ENCODE data around the gene ARHGEF5. TPM values are rescaled to one million over a fixed set of nuclear protein-coding genes. Genes with fewer than 3 reads are reported as not detected.
"Not testable (repeated sequence)": the region's sequence is repeated elsewhere in the genome, so short reads cannot be mapped to it uniquely, and the experiment has no call there.

Gene ARHGEF5
- total RNA-seq (3.0 and 3.9 TPM in 2 replicates), polyA plus RNA-seq (3.1 and 4.7 TPM in 2 replicates), polyA minus RNA-seq (ENCODE audit: low replicate concordance) (12.2 and 12.5 TPM in 2 replicates)
- 3.3 and 4.4 TPM in 2 replicates for polyA plus RNA-seq (2012)

GRCh38 chr7:144355176-144355822, at the start of gene ARHGEF5:
Gene ARHGEF5, plus strand, starts transcription at chr7:144355402. Its CDS starts 7,268 bp downstream, at chr7:144362670.
- H3K27me3 ChIP-seq (ENCODE audit: control insufficient read depth, insufficient read depth, low read length); H3K9ac ChIP-seq (ENCODE audit: insufficient read depth, low read length); H3K4me3 ChIP-seq (replicated peaks in 1 of 4; ENCODE audit: control extremely low read depth in 1 of 4, insufficient read depth in 1 of 4, low read depth in 3 of 4, low read length in 4 of 4); H3K79me2 ChIP-seq (ENCODE audit: control insufficient read depth, insufficient read depth, low read length); H4K20me1 ChIP-seq (ENCODE audit: control insufficient read depth, extremely low read depth, insufficient read depth, low read length); H3K9me3 ChIP-seq (ENCODE audit: control insufficient read depth, insufficient read depth, low read depth, low read length); H3K4me2 ChIP-seq (ENCODE audit: extremely low read depth, insufficient read depth, low read length); H3K27ac ChIP-seq (ENCODE audit: insufficient read depth, low read length); H3K36me3 ChIP-seq (ENCODE audit: control insufficient read depth, insufficient read depth, low read length); H3K4me1 ChIP-seq (ENCODE audit: control insufficient read depth, extremely low read depth, insufficient read depth, low read length); H2AFZ ChIP-seq (ENCODE audit: low read length); DNase-seq (ENCODE audit: low read depth in 2 of 2): not testable (repeated sequence)

GRCh38 chr7:144309702-144310101, 45.5 kb upstream of the ARHGEF5 start:
- H3K9me3 ChIP-seq (ENCODE audit: control insufficient read depth, insufficient read depth, low read depth, low read length); H2AFZ ChIP-seq (ENCODE audit: low read length); H4K20me1 ChIP-seq (ENCODE audit: control insufficient read depth, extremely low read depth, insufficient read depth, low read length): not testable (repeated sequence)

GRCh38 chr7:144311218-144311617, 44.0 kb upstream of the ARHGEF5 start:
- not testable (repeated sequence) for H4K20me1 ChIP-seq (ENCODE audit: control insufficient read depth, extremely low read depth, insufficient read depth, low read length); H3K79me2 ChIP-seq (ENCODE audit: control insufficient read depth, insufficient read depth, low read length)

More at GRCh38 chr7:144309702-144310101, 45.5 kb upstream of the ARHGEF5 start:
- H3K9ac ChIP-seq (ENCODE audit: insufficient read depth, low read length); H3K79me2 ChIP-seq (ENCODE audit: control insufficient read depth, insufficient read depth, low read length); H3K4me3 ChIP-seq (replicated peaks in 1 of 4; ENCODE audit: control extremely low read depth in 1 of 4, insufficient read depth in 1 of 4, low read depth in 3 of 4, low read length in 4 of 4); H3K27me3 ChIP-seq (ENCODE audit: control insufficient read depth, insufficient read depth, low read length); H3K4me2 ChIP-seq (ENCODE audit: extremely low read depth, insufficient read depth, low read length); H3K4me1 ChIP-seq (ENCODE audit: control insufficient read depth, extremely low read depth, insufficient read depth, low read length); H3K27ac ChIP-seq (ENCODE audit: insufficient read depth, low read length); DNase-seq (ENCODE audit: low read depth in 2 of 2); H3K36me3 ChIP-seq (ENCODE audit: control insufficient read depth, insufficient read depth, low read length): not testable (repeated sequence)

GRCh38 chr7:144311872-144312469, 43.2 kb upstream of the ARHGEF5 start, which contains the start of gene OR2A1:
Gene OR2A1, plus strand, starts transcription at chr7:144312419. Its CDS starts 5,706 bp downstream, at chr7:144318125.
- H3K4me2 ChIP-seq (ENCODE audit: extremely low read depth, insufficient read depth, low read length); H3K27ac ChIP-seq (ENCODE audit: insufficient read depth, low read length); H3K9me3 ChIP-seq (ENCODE audit: control insufficient read depth, insufficient read depth, low read depth, low read length); H3K36me3 ChIP-seq (ENCODE audit: control insufficient read depth, insufficient read depth, low read length); H3K9ac ChIP-seq (ENCODE audit: insufficient read depth, low read length); H3K79me2 ChIP-seq (ENCODE audit: control insufficient read depth, insufficient read depth, low read length); H3K4me1 ChIP-seq (ENCODE audit: control insufficient read depth, extremely low read depth, insufficient read depth, low read length); H2AFZ ChIP-seq (ENCODE audit: low read length); H3K27me3 ChIP-seq (ENCODE audit: control insufficient read depth, insufficient read depth, low read length); H4K20me1 ChIP-seq (ENCODE audit: control insufficient read depth, extremely low read depth, insufficient read depth, low read length); H3K4me3 ChIP-seq (replicated peaks in 1 of 4; ENCODE audit: control extremely low read depth in 1 of 4, insufficient read depth in 1 of 4, low read depth in 3 of 4, low read length in 4 of 4); DNase-seq (ENCODE audit: low read depth in 2 of 2): not testable (repeated sequence)

More at GRCh38 chr7:144311218-144311617, 44.0 kb upstream of the ARHGEF5 start:
- H3K4me3 ChIP-seq (replicated peaks in 1 of 4; ENCODE audit: control extremely low read depth in 1 of 4, insufficient read depth in 1 of 4, low read depth in 3 of 4, low read length in 4 of 4); H3K4me2 ChIP-seq (ENCODE audit: extremely low read depth, insufficient read depth, low read length); DNase-seq (ENCODE audit: low read depth in 2 of 2); H3K36me3 ChIP-seq (ENCODE audit: control insufficient read depth, insufficient read depth, low read length); H3K9me3 ChIP-seq (ENCODE audit: control insufficient read depth, insufficient read depth, low read depth, low read length); H3K27ac ChIP-seq (ENCODE audit: insufficient read depth, low read length); H3K9ac ChIP-seq (ENCODE audit: insufficient read depth, low read length); H3K27me3 ChIP-seq (ENCODE audit: control insufficient read depth, insufficient read depth, low read length); H2AFZ ChIP-seq (ENCODE audit: low read length); H3K4me1 ChIP-seq (ENCODE audit: control insufficient read depth, extremely low read depth, insufficient read depth, low read length): not testable (repeated sequence)

GRCh38 chr7:144317537-144317936, 37.7 kb upstream of the ARHGEF5 start:
- not testable (repeated sequence) for H3K27ac ChIP-seq (ENCODE audit: insufficient read depth, low read length); H3K79me2 ChIP-seq (ENCODE audit: control insufficient read depth, insufficient read depth, low read length); H3K36me3 ChIP-seq (ENCODE audit: control insufficient read depth, insufficient read depth, low read length); H3K27me3 ChIP-seq (ENCODE audit: control insufficient read depth, insufficient read depth, low read length); H3K4me2 ChIP-seq (ENCODE audit: extremely low read depth, insufficient read depth, low read length); H3K9me3 ChIP-seq (ENCODE audit: control insufficient read depth, insufficient read depth, low read depth, low read length); DNase-seq (ENCODE audit: low read depth in 2 of 2); H3K4me3 ChIP-seq (replicated peaks in 1 of 4; ENCODE audit: control extremely low read depth in 1 of 4, insufficient read depth in 1 of 4, low read depth in 3 of 4, low read length in 4 of 4); H4K20me1 ChIP-seq (ENCODE audit: control insufficient read depth, extremely low read depth, insufficient read depth, low read length); H3K4me1 ChIP-seq (ENCODE audit: control insufficient read depth, extremely low read depth, insufficient read depth, low read length); H2AFZ ChIP-seq (ENCODE audit: low read length); H3K9ac ChIP-seq (ENCODE audit: insufficient read depth, low read length)

GRCh38 chr7:144319547-144319946, 35.7 kb upstream of the ARHGEF5 start:
- not testable (repeated sequence) for H3K79me2 ChIP-seq (ENCODE audit: control insufficient read depth, insufficient read depth, low read length); DNase-seq (ENCODE audit: low read depth in 2 of 2); H3K4me1 ChIP-seq (ENCODE audit: control insufficient read depth, extremely low read depth, insufficient read depth, low read length); H3K4me2 ChIP-seq (ENCODE audit: extremely low read depth, insufficient read depth, low read length); H4K20me1 ChIP-seq (ENCODE audit: control insufficient read depth, extremely low read depth, insufficient read depth, low read length); H3K27me3 ChIP-seq (ENCODE audit: control insufficient read depth, insufficient read depth, low read length); H3K27ac ChIP-seq (ENCODE audit: insufficient read depth, low read length); H3K9ac ChIP-seq (ENCODE audit: insufficient read depth, low read length); H3K36me3 ChIP-seq (ENCODE audit: control insufficient read depth, insufficient read depth, low read length); H3K9me3 ChIP-seq (ENCODE audit: control insufficient read depth, insufficient read depth, low read depth, low read length); H3K4me3 ChIP-seq (replicated peaks in 1 of 4; ENCODE audit: control extremely low read depth in 1 of 4, insufficient read depth in 1 of 4, low read depth in 3 of 4, low read length in 4 of 4); H2AFZ ChIP-seq (ENCODE audit: low read length)
